A673 (cell line): ENCODE results near the gene EXD2.

Experiments used
- CTCF ChIP-seq: fragments of 300-800, 200-600 bp; sonication (generic); conservative IDR thresholded peaks from 2 replicates; pipeline ENCODE4 v1.5.1; 2017; ENCODE audit warnings: low read depth, mild to moderate bottlenecking, antibody characterized with exemption, low read length, moderate library complexity, mixed read lengths
- EZH2 ChIP-seq: fragments of 200-600 bp; sonication (generic); IDR thresholded peaks from 2 replicates; pipeline ENCODE4 v1.6.1; 2017; ENCODE audit warnings: borderline replicate concordance, low read depth, mild to moderate bottlenecking, mixed read lengths, antibody characterized with exemption, low read length; ENCODE audit not compliant: poor library complexity, severe bottlenecking

- TF ChIP-seq EZH2 (no peak), CTCF (no peak)
Observed at GRCh38 chr14:69156224-69156623, 35.1 kb upstream of the EXD2 start.
